GM12873 (cell line): ENCODE measurements around the gene TIMM44.

Experiments used
- CTCF ChIP-seq: IDR thresholded peaks from 2 replicates; pipeline ENCODE4 v1.5.1; 2012; ENCODE audit warnings: low read depth, mild to moderate bottlenecking, moderate library complexity, low read length, control low read depth; ENCODE audit not compliant: insufficient read depth; ENCODE audit errors: missing control alignments

The TIMM44 gene

DNA sequence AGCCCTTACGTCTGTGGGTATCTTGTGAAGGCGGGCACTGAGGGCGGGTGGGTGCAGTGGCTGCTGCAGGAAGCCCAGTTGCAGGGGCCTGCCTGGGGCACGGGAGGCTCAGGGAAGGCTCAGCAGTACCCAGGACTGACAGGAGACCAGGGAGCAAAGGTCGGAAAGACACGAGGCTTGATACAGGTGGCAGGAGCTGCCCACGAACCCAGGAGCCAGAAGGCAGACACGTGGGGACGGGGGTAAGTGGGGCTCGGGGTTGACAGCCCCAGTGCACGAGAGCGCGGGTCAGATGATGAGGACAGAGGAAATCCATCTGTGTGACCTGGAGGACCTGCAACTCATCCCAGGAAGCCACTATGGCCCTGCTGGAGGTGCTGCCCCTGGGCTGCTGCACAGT, 36.7 kb upstream of the TIMM44 start:
- no peak for TF ChIP-seq CTCF

DNA sequence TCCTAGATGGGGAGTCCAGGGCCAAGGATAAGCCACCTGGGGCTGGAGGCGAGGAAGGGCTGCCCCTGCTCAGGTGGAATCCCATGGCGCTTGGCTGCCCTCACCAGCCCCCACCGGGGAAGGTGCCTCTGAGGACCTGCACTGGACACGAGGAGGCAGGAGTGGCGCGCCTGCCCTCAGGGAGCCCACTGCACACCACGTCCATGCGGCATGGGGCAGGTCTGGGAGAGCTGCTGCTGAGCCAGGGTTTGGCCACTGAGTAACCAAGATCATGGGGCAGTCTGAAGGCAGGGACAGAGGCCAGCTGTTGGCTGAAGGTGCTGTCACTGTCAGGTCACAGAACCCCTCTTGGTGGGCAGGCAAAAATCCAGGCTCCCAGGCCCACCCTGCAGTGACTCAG, 36.1 kb upstream of the TIMM44 start:
- TF ChIP-seq CTCF = no peak

DNA sequence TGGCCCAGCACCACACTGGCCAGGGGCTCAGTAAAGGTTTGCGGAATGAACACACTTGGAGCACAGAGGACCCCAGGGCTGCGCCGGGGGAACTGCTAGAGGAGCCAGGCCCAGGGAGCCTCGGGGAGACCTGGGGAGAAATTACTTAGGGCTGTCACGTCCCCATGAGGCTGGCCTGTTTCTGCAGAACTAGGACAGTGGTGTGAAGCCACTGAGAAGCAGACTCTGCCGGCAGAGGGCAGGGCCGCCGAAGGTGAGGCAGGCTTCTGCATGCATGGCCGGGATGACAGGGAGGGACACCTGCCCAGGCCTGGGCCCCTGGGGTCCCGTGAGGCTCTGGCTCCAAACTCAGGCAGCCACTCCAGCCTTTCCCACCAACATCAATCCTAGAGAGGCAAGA, 35.5 kb upstream of the TIMM44 start:
- TF ChIP-seq CTCF = no peak

- TF ChIP-seq CTCF = no peak
Observed at GRCh38 chr19:7978179-7978825, 34.8 kb upstream of the TIMM44 start.

DNA sequence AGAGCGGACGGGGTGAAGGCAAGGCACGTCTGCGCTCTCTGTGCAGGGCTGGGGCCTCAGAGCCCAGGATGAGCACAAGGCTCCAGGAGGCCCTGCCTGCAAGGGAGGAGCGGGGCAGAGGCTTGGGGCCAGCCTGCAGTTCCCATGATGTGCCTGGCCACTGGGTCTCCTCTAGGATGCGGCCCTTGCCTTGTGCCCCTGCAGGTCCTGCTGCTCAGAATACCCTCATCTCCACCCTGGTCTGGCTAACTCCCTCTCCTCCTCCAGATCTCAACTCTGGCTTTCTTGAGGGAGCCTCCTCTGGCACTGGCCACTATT, 34.2 kb upstream of the TIMM44 start:
- no peak for TF ChIP-seq CTCF

DNA sequence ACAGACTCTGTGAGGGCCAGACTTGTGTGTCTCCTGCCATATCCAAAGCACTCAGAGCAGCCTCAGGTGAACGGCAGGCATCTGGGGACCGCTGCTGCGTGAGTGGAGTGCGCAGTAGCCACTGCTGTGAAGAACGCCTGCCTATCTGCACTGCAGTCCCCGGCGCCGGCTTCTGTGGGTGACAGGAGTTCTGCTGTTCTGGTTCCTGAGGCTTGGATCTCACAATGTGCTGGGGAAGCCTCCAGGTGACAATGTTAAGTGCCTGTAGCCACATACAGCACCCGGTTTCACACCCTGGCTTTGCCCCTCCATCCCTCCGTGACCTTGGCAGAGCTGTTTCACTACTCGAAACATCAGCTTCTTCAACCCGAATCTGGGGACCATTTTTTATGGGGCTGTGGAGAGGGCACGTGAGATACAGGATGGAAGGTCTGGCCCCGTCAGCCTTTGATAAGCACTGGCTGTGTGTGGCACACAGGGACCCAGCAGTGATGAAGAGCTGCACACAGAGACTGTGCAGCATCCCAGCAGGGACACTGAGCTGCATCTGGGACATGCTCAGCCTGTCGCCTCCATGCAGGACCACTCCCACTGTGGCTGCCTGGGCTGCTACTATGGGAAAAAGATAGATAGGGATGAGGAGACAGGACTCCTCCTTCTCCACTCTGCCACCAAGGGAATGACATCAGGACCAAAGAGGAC, 33.7 kb upstream of the TIMM44 start:
- no peak for TF ChIP-seq CTCF

DNA sequence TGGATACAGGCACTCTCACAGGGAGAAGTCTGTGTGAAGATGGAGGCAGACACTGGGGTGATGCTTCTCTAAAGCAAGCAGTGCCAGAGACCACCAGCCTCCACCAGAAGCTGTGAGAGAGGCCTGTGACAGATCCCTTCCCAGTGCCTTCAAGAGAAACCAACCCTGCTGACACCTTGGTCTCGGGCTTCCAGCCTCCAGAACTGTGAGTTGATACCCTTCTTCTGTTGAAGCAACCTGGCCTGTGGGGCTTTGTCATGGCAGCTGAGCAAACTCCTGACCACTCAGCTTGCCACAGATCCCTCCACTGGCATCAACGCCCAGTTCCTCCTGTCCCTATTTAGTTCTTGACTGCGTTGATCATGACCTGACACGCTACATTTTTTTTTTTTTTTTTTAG, 33.0 kb upstream of the TIMM44 start:
- TF ChIP-seq CTCF = no peak

- TF ChIP-seq CTCF = no peak
Observed at GRCh38 chr19:7975037-7975436, 31.6 kb upstream of the TIMM44 start.
